Uterus (tissue), 2 donors: ENCODE measurements around the gene POMT1.

ENCODE experiments used
- POLR2A ChIP-seq, 2 donors: fragments of 450-650 bp; IDR thresholded peaks; one replicate each; pipeline ENCODE4 v1.6.1; 2016; ENCODE audit warnings: antibody characterized with exemption in 2 of 2, mild to moderate bottlenecking in 1 of 2, moderate library complexity in 1 of 2
- TF ChIP-seq, protein P1 (sequence below), 4 experiments: fragments of 200-600 bp in 2 of 4; fragments of 450-650 bp in 2 of 4; sonication (generic) in 2 of 4; IDR thresholded peaks; one replicate each; pipeline ENCODE4 v1.5.1; 2016 to 2019; ENCODE audit warnings: antibody characterized with exemption in 4 of 4, mild to moderate bottlenecking in 2 of 4, moderate library complexity in 1 of 4

- TF ChIP-seq, protein P1, sequence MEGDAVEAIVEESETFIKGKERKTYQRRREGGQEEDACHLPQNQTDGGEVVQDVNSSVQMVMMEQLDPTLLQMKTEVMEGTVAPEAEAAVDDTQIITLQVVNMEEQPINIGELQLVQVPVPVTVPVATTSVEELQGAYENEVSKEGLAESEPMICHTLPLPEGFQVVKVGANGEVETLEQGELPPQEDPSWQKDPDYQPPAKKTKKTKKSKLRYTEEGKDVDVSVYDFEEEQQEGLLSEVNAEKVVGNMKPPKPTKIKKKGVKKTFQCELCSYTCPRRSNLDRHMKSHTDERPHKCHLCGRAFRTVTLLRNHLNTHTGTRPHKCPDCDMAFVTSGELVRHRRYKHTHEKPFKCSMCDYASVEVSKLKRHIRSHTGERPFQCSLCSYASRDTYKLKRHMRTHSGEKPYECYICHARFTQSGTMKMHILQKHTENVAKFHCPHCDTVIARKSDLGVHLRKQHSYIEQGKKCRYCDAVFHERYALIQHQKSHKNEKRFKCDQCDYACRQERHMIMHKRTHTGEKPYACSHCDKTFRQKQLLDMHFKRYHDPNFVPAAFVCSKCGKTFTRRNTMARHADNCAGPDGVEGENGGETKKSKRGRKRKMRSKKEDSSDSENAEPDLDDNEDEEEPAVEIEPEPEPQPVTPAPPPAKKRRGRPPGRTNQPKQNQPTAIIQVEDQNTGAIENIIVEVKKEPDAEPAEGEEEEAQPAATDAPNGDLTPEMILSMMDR (IDR thresholded peaks at IDR 0.05), result no peak
- TF ChIP-seq POLR2A (IDR thresholded peaks at IDR 0.05), result no peak
Measured at GRCh38 chr9:131516100-131516499, 13.4 kb downstream of the POMT1 start.
